Right renal cortex interstitium (tissue), 3 donors: ENCODE results near the gene IGFBPL1. TPM values are rescaled to one million over a fixed set of nuclear protein-coding genes. Genes with fewer than 3 reads are reported as not detected.

Experiments used
- DNase-seq, 3 donors: peaks; one replicate each; pipeline ENCODE4 v3.0.0-alpha.2; 2013; ENCODE audit warnings: low read depth in 3 of 3, low spot score in 2 of 3
- polyA plus RNA-seq, 3 donors: library from polyadenylated mRNA; unstranded; fragments of 120-200 nt; gene quantifications; one replicate each; pipeline ENCODE4 v1.2.1, GENCODE V29; 2013; ENCODE audit not compliant: insufficient read length in 3 of 3

The IGFBPL1 gene
- polyA plus RNA-seq, 3 donors, result 1.5 to 1.9 (median 1.8) TPM

GRCh38 chr9:38358390-38359296, 65.6 kb downstream of the IGFBPL1 start:
- DNase-seq, result no peak

GRCh38 chr9:38357350-38358114, 66.7 kb downstream of the IGFBPL1 start:
- no peak for DNase-seq

- DNase-seq, result no peak
Measured at GRCh38 chr9:38356851-38357250, 67.4 kb downstream of the IGFBPL1 start.

Other genes starting within 250 kb of the IGFBPL1 start
- gene ALDH1B1, start 31.8 kb downstream of the IGFBPL1 start, polyA plus RNA-seq, result 10 to 100 TPM; 27.0 to 39.3 (median 39.3) TPM
- gene ANKRD18A, start 196.1 kb upstream of the IGFBPL1 start, polyA plus RNA-seq, result 1 to 10 TPM; 3.2 to 3.5 (median 3.4) TPM